HG03064 (cell line): Measurements from ENCODE around the gene RRAGD.
A peak's percentile ranks its signal among the peaks of the same experiment; 100 is the strongest.

Source experiments
- ATAC-seq: cut with Tn5 transposase; IDR thresholded peaks from one replicate; pipeline ENCODE4 v1.9.1; 2021; ENCODE audit warnings: low read depth; ENCODE audit not compliant: unreplicated experiment

Gene RRAGD

GRCh38 chr6:89379281-89379680 lies 32.8 kb downstream of the RRAGD start:
- ATAC-seq: no peak

DNA sequence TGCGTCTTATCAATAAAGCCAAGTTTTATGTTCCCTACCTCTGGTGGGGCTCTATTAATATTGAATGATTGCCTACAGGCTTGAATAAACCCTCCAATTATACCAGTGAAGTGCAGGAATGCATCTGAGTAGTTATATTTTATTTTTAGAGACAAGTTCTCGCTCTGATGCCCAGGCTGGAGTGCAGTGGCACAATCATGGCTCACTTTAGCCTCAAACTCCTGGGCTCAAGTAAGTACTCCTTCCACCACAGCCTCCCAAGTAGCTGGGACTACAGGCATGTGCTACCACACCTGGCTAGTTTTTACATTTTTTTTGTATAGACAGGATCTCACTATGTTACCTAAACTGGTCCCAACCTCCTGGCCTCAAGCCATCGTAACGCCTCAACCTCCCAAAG lies 33.4 kb downstream of the RRAGD start:
- ATAC-seq: no peak

GRCh38 chr6:89375427-89376267 lies 36.4 kb downstream of the RRAGD start:
- peak; percentile 56 for ATAC-seq

GRCh38 chr6:89372506-89372901 lies 39.6 kb downstream of the RRAGD start:
- ATAC-seq: peak; percentile 57

GRCh38 chr6:89371849-89372505 lies 40.1 kb downstream of the RRAGD start:
- ATAC-seq: peak; percentile 58

DNA sequence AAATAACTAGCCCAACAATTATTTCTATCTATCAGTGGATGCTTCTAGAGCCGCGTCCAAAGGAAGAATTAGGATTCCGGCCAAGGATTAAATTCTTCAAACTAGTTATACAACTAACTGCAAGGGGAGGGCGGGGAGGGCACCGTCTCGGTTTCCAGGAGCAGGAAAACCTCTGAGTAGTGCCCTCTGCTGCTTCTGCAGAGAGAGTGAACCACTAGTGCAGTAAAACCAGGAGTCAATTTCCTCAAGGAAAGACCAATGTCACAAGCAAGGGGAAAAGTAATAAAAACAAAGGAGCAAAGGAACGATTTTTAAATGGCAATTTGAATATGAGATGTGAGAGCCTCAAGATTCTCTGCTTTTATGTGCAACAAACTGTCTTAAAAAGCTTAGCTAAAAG lies 43.1 kb downstream of the RRAGD start:
- no peak for ATAC-seq

DNA sequence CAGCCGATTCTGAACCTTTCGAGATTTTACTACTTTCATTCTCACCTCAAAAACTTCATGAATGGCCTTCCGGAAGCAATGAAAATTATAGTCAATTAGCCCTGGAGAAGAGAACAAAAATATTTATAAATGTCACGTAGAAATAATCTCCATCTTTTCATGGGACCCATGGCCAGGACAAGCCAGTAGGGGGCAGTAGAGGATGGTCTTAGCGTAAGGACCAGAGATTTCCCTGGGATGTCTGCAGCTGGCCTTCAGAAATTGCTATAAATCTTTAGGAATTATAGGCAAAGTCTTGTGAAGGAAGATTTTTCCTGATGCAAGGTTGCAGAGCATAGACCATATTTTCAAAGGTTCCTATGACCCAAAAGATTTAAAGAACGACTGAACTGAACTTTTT lies 44.0 kb downstream of the RRAGD start:
- ATAC-seq: no peak

GRCh38 chr6:89364586-89364985 lies 47.5 kb downstream of the RRAGD start:
- ATAC-seq: no peak

GRCh38 chr6:89361171-89361570 lies 50.9 kb downstream of the RRAGD start:
- no peak for ATAC-seq

DNA sequence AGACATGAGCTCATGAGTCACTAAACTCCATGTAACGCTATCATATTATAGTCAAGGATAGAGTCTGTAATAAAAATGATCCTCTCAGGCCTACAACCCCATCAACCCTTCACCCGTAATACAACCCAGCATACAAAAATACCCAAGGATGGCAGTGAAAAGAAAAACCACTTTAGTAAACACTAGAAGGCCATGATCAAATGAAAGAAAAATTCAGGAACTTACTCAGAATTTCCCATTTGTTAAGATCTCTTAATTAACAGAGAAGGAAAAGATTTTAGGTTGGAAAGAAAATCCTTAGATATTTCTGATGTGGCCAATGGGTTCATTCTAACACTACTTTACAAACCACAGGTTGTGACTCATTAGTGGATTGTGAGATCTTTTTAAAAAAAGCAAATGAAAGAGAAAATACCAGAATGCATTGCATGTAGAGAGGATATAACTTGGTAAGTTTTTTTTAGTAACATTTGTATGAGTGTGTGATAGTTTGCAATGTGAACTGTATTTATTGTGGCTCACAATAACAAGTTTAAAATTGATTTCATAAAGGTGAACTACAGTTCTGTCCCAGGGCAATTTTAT lies 51.6 kb downstream of the RRAGD start:
- no peak for ATAC-seq

DNA sequence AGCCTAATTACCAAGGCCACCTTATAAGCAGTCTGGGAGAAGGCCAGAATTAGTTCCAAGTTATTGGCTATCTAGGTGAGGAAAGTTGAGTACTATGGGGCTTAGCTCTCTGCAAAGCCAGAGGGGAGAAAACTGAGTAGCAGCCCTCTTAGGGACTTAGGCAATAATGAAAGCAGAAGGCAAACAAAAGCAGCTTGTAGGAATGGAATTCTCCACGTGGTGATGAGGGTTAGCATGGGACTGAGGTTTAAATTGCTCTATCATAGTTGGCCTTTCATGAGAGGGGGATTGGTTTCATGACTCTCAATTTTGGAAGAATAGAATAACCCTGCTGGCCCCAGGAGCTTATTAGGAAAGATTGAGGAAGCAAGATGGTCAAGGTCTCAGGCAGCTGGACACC lies 52.5 kb downstream of the RRAGD start:
- ATAC-seq: no peak

DNA sequence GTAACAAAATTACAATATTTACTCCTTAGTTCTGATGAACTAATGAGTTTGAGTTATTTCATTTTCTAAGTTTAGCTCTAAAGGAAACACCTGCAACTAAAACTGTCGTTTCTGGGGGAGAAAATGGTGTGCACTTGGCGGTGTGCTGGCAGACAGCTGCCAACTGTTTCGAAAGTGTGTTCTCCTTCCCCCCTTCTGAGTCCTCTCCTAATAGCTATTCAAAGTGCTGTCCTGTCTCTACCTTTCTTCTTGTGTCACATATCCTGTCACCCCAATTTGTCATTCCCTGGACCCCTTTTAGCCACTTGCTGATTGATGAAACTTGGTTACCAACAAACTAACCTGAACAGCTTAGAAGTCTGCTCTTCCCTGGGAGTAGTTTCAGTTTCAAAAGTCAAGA lies 54.7 kb downstream of the RRAGD start:
- ATAC-seq: peak; percentile 45

GRCh38 chr6:89356642-89357170 lies 55.4 kb downstream of the RRAGD start:
- ATAC-seq: no peak

GRCh38 chr6:89355511-89356194 lies 56.4 kb downstream of the RRAGD start:
- no peak for ATAC-seq

- no peak for ATAC-seq
These were observed 58.2 kb downstream of the RRAGD start for GRCh38 chr6:89353702-89354392.

DNA sequence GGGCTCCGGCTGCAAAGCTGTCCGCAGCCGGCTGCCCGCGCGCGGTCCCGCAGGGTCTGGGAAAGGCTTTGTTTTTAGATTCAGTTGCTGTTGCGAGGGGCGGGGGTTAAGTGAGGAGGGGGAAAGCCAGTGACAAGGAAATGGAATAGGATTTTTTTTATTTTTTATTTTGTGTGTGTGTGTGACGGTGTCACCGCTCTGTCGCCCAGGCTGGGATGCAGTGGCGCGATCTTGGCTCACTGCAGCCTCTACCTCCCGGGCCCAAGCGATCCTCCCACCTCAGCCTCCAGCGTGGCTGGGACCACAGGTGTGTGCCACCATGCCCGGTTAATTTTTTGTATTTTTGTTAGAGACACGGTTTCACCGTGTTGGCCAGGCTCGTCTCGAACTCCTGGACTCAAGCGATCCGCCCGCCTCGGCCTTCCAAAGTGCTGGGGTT lies 58.9 kb downstream of the RRAGD start:
- no peak for ATAC-seq

- no peak for ATAC-seq
These were observed 59.6 kb downstream of the RRAGD start, which contains the start of gene UBE2J1 for GRCh38 chr6:89352278-89353117. Gene UBE2J1, minus strand, starts transcription at chr6:89352722. Its CDS starts 153 bp downstream, at chr6:89352569.

DNA sequence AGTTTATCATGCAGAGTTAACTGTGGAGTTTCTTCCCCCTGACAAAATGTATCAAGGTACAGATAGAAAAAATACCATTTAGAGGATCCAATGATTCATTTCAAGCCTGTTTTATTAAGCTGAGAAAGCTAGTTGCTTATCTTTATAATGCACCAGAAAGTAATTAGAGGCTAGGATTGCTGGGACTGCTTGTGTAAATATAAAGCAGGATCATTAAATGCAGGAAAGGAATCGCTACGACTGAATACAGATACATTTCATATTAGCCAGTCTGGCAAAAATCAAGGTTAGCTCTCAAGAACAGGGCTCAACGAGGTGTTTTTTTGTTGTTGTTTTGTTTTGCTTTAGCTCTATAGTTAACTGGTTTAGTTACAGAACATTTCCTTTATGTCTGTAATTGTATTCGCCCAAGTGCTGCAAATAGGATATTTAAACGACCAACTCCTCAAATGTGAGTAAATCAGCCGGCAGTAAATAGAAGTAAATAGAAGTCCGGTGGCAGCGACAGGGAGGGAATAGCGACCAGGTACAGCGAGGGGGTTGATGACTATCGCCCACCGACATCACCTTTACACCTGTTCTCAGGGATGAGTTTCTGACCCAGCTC lies 60.3 kb downstream of the RRAGD start:
- ATAC-seq: no peak
